Mucosa of descending colon (tissue), 3 donors: ENCODE data around the gene DPP6. TPM values are rescaled to one million over a fixed set of nuclear protein-coding genes. Genes with fewer than 3 reads are reported as not detected.

ENCODE experiments used
- ATAC-seq: fragments of 200-7000 bp; cut with Tn5 transposase; one replicate; pipeline ENCODE4 v1.9.1; 2020; ENCODE audit warnings: mild to moderate bottlenecking, moderate library complexity
- DNase-seq, 3 donors: peaks; one replicate each; pipeline ENCODE4 v3.0.0-alpha.2; 2020
- H3K36me3 ChIP-seq: fragments of 200-600 bp; one replicate; pipeline ENCODE4 v1.8.0; 2021; ENCODE audit warnings: low read depth, mild to moderate bottlenecking
- H3K4me1 ChIP-seq: fragments of 200-600 bp; one replicate; pipeline ENCODE4 v1.8.0; 2021; ENCODE audit warnings: low read depth, mild to moderate bottlenecking
- H3K4me3 ChIP-seq: fragments of 200-600 bp; one replicate; pipeline ENCODE4 v1.8.0; 2021; ENCODE audit warnings: mild to moderate bottlenecking
- H3K9me3 ChIP-seq: fragments of 200-600 bp; one replicate; pipeline ENCODE4 v1.8.0; 2021; ENCODE audit warnings: mild to moderate bottlenecking
- CTCF ChIP-seq: fragments of 200-600 bp; IDR thresholded peaks from one replicate; pipeline ENCODE4 v1.8.0; 2022; ENCODE audit warnings: antibody characterized with exemption, mild to moderate bottlenecking
- intact Hi-C, 2 donors: fragments of 100-400 bp; cut with DNase I in 1 of 2; cut with micrococcal nuclease in 1 of 2; formaldehyde crosslinking; loops; one replicate each; pipeline versions ENCODE4 v1.11.0 to v1.11.1; 2022; cut with DNase I, micrococcal nuclease
- total RNA-seq, 3 donors: library from RNA; stranded (reverse); fragmentation: NEBNext Ultra II Directional in 2 of 3; extraction: Animal tissue kit (Norgen Biotek cat#: 25700) in 2 of 3; gene quantifications; one replicate each; pipeline versions ENCODE4 v1.2.1 to v1.2.4, GENCODE V29; 2021 to 2023
- donor health status: DM: no; HTN: no; CAD: no; lungs with moderate emphysema.
- donor health status: DM: no; HTN: no; CAD: no.
- donor health status: DM: no; HTN: yes; CAD: no.

Gene DPP6
- total RNA-seq, 3 donors from 2014 or later = 1.3 to 33.8 (median 1.5) TPM

DNA sequence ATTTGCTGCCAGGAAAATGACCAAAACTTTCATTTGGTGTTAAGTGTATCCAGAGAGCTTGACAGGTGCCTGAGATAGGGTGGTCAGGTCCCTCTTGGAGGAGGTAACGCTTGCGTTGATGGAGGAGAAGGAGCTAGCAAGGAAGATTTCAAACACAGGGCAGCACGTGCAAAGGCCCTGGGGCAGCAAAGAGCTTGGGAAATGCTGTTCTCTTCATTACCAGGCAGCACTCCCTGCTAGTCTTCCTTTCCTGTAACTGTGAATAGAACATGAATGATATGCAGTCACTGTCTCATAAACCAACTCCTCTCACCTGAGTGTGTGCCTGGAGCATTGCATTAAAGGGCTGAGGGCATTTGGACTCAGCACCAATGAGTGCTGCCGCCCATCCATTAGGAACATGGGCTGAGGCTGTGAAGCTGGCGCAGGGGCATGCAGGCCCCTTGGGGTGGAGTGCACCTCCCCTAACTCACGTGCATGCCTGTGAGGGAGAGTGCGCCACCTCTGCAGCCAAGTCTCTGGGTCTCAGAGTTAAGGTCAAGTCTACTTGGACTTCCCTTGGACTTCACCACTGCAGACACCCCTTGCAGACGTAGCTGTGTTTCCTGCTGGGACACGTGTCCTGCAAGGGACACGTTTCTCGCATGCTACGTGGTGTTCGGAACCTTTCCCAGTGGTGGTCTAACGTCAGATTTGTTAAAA, 813.9 kb downstream of the DPP6 start:
- H3K9me3 ChIP-seq = no peaks in the 10 kb centered on the region
- intact Hi-C loops = no loop called here
- ATAC-seq (no peak), DNase-seq (no peak)
- no peaks in the 10 kb centered on the region for H3K4me1 ChIP-seq
- no peaks in the 10 kb centered on the region for H3K36me3 ChIP-seq
- TF ChIP-seq CTCF = no peak
- H3K4me3 ChIP-seq = no peak overlapping the region

DNA sequence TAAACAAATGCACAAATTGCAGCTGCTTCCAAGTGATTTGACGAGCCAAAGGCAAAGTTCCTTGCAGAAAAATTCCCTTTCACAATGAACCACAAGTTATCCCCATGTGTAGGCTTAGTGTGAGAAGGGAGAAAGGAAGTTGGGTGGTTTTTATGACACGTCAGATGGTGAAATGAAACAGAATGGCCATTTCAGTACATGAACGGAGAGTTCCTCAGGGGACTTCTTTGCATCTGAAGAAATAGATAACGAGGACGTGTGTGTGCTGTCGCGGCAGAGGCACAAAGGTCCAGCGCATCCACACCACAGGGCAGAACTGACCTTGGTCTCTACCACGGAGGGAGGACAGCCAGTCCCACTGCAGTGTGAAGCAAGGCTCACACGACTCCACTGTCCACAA, 814.9 kb downstream of the DPP6 start:
- no peaks in the 10 kb centered on the region for H3K36me3 ChIP-seq
- intact Hi-C loops = no loop called here
- H3K9me3 ChIP-seq = no peaks in the 10 kb centered on the region
- ATAC-seq = no peak
- DNase-seq = no peak
- H3K4me1 ChIP-seq = no peaks in the 10 kb centered on the region
- TF ChIP-seq CTCF = no peak
- no peak overlapping the region for H3K4me3 ChIP-seq

- Histone ChIP-seq H3K4me1 (no peaks in the 10 kb centered on the region), H3K4me3 (no peak overlapping the region), H3K36me3 (no peaks in the 10 kb centered on the region), H3K9me3 (no peaks in the 10 kb centered on the region)
- no peak for DNase-seq
- ATAC-seq = no peak
- TF ChIP-seq CTCF = no peak
- intact Hi-C loops = no loop called here
Observed at GRCh38 chr7:154868921-154869320, 816.7 kb downstream of the DPP6 start.

GRCh38 chr7:154869436-154869835, 817.2 kb downstream of the DPP6 start:
- no peak for TF ChIP-seq CTCF
- no peak overlapping the region for H3K4me3 ChIP-seq
- intact Hi-C loops = no loop called here
- no peaks in the 10 kb centered on the region for H3K9me3 ChIP-seq
- ATAC-seq (no peak), DNase-seq (no peak)
- H3K4me1 ChIP-seq = no peaks in the 10 kb centered on the region
- no peaks in the 10 kb centered on the region for H3K36me3 ChIP-seq

DNA sequence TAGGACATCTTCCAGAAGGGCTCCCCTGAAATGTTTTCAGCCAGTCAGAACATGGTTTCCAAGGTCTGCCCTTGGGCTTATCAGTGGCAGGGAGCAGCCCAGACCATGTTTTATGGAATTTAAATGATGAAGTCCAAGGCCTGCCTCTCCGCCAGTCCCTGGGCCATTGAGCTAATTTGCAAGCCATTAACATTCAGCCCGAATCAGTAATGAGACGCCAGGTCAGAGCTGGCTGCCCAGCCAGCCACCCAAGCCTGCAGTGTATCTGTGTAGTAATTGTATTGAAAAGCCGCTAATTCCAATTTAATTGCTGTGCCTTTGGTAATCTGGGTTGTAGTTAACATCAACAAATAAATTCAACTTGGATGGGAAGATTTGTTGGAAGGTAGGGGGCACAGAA, 819.3 kb downstream of the DPP6 start:
- intact Hi-C loops = no loop called here
- DNase-seq = no peak

More for the DNA sequence above, 819.3 kb downstream of the DPP6 start:
- Histone ChIP-seq H3K36me3 (no peaks in the 10 kb centered on the region), H3K4me1 (no peaks in the 10 kb centered on the region), H3K9me3 (no peaks in the 10 kb centered on the region), H3K4me3 (no peak overlapping the region)
- ATAC-seq = no peak
- TF ChIP-seq CTCF = no peak
